ENCODE data around the gene ELMO1.

The ELMO1 gene

GRCh38 chr7:37480041-37481031 is 31.7 kb upstream of the ELMO1 start:
- DNase-seq (no peak), ATAC-seq (no peak)
- Mint-ChIP-seq H3K9me3 (no peaks in the 10 kb centered on the region), H3K27ac (no peak overlapping the region), H3K27me3 (peaks cover 20% of the 10 kb centered on the region), H3K4me3 (no peak overlapping the region), H3K4me1 (no peaks in the 10 kb centered on the region)

DNA sequence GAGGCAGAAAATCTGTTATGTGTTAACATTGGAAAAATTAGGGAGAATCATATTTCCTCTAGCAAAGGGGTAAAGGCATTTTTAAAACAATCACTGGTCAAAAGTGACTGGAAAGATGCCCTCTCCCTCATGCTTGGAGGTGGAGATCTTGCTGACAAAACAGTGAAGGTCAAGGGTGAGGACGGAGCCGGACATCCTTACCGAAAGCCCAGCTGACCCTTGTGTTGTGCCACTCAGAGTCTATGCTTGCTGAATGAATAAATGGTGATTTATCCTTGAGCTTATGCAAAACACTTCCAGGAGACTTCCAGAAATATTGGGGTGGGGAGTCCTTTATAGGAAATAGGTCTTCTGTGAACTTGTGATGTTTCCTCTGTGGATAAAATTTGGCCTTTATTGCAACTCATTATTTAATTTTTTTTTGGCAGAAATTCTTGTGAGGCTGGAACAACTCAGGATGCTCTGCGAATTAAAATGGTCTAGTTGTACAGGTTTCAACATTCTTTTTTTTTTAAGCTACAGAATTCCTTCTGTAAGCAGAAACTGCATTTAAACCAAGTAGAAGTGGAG is 28.3 kb upstream of the ELMO1 start:
- H3K9me3 Mint-ChIP-seq: no peaks in the 10 kb centered on the region

DNA sequence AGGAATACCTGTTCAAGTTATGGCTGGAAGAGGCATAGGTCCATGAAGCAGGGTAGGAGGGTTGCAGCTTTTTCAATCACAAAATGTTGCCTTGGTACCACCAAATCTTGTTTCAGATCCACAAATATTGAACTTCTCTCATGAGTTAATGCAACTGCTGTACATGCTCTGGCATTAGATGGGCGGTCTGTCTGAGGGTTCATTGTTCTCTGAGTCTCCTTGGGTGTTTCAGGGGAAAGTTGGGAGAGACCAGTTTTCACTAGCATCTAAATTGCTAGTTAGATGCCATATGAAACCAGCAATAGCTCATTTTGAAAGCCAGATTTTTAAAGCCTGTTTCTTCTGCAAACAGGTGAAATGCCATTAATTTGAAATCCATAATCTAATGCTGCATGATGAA is 27.8 kb upstream of the ELMO1 start:
- Mint-ChIP-seq H3K27ac (no peak overlapping the region), H3K4me3 (no peak overlapping the region), H3K4me1 (no peaks in the 10 kb centered on the region), H3K9me3 (no peaks in the 10 kb centered on the region), H3K27me3 (peaks cover 39% of the 10 kb centered on the region)
- DNase-seq (no peak), ATAC-seq (no peak)

More for the DNA sequence above, 28.3 kb upstream of the ELMO1 start:
- Mint-ChIP-seq H3K4me3 (no peak overlapping the region), H3K27me3 (peaks cover 39% of the 10 kb centered on the region), H3K4me1 (no peaks in the 10 kb centered on the region), H3K27ac (no peak overlapping the region)
- DNase-seq (no peak), ATAC-seq (no peak)

GRCh38 chr7:37475646-37476045 is 27.0 kb upstream of the ELMO1 start:
- ATAC-seq (no peak), DNase-seq (no peak)
- Mint-ChIP-seq H3K4me1 (no peaks in the 10 kb centered on the region), H3K27me3 (peaks cover 39% of the 10 kb centered on the region), H3K4me3 (no peak overlapping the region), H3K27ac (no peak overlapping the region), H3K9me3 (no peaks in the 10 kb centered on the region)

DNA sequence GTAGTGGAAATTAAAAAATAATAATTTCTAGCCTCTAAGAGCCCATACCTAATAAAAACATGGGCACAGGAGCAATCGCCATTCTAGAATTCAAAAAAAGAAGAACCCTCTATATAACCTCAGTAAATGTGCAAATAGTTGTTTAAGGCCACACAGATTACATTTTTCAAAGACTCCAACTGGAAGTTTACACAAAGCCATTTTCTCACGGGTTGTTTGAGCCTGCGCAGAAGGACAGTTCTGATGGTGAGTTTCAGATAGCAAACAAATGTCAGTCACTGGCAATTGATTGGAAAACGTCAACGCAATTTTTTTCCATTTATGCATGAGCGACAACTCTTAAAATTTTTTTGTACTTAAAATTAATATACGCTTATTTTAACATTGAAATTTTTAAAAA is 23.0 kb upstream of the ELMO1 start:
- no peaks in the 10 kb centered on the region for H3K9me3 Mint-ChIP-seq
- DNase-seq: no peak
- no peak overlapping the region for H3K27ac Mint-ChIP-seq
- H3K4me3 Mint-ChIP-seq: no peak overlapping the region
- H3K4me1 Mint-ChIP-seq: no peaks in the 10 kb centered on the region
- ATAC-seq: no peak
- H3K27me3 Mint-ChIP-seq: peaks cover 19% of the 10 kb centered on the region

- DNase-seq (no peak), ATAC-seq (no peak)
- H3K9me3 Mint-ChIP-seq: no peaks in the 10 kb centered on the region
- peaks cover 13% of the 10 kb centered on the region for H3K27me3 Mint-ChIP-seq
- H3K4me3 Mint-ChIP-seq: no peak overlapping the region
- no peaks in the 10 kb centered on the region for H3K4me1 Mint-ChIP-seq
- H3K27ac Mint-ChIP-seq: no peak overlapping the region
These were observed 18.3 kb upstream of the ELMO1 start for GRCh38 chr7:37467002-37467401.

GRCh38 chr7:37462138-37462537 is 13.5 kb upstream of the ELMO1 start:
- ATAC-seq (no peak), DNase-seq (no peak)
- H3K9me3 Mint-ChIP-seq: no peaks in the 10 kb centered on the region
- no peak overlapping the region for H3K27ac Mint-ChIP-seq
- no peak overlapping the region for H3K4me3 Mint-ChIP-seq
- no peaks in the 10 kb centered on the region for H3K4me1 Mint-ChIP-seq
- peaks cover 13% of the 10 kb centered on the region for H3K27me3 Mint-ChIP-seq

GRCh38 chr7:37455081-37455480 is 6.4 kb upstream of the ELMO1 start:
- H3K4me3 Mint-ChIP-seq: no peak overlapping the region
- no peaks in the 10 kb centered on the region for H3K27me3 Mint-ChIP-seq
- H3K9me3 Mint-ChIP-seq: no peaks in the 10 kb centered on the region
- ATAC-seq (no peak), DNase-seq (no peak)
- peaks cover 5% of the 10 kb centered on the region for H3K4me1 Mint-ChIP-seq
- H3K27ac Mint-ChIP-seq: no peak overlapping the region

DNA sequence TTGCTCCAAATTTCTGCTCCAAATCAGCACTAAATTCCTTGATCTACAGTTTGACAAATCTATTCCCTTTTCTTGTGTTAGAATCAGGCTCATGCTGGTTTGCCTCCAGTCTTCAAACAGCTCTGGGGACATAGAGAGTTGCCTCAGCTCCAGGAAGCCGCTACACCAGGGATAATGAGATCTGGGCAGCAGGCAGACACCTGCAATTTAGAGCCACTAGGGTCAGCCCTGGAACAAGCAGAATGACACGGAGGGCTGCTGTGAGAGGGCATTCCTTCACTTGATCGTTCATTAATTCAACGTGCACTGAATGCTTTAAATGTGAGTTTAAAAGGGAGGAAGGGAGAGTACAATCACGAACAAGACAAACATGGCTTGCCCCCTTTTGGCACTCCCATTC is 3.7 kb upstream of the ELMO1 start:
- no peak for DNase-seq
- H3K4me3 Mint-ChIP-seq: no peak overlapping the region
- no peaks in the 10 kb centered on the region for H3K27me3 Mint-ChIP-seq
- no peaks in the 10 kb centered on the region for H3K9me3 Mint-ChIP-seq
- no peak for ATAC-seq
- no peak overlapping the region for H3K27ac Mint-ChIP-seq
- H3K4me1 Mint-ChIP-seq: peaks cover 17% of the 10 kb centered on the region

- H3K4me1 Mint-ChIP-seq: peaks cover 40% of the 10 kb centered on the region
- peak overlapping the region in 1 of 2 donors; percentile 97 for H3K27ac Mint-ChIP-seq
- DNase-seq (no peak), ATAC-seq (no peak)
- peak overlapping the region; percentile 86 to 88 for H3K4me3 Mint-ChIP-seq
- H3K9me3 Mint-ChIP-seq: no peaks in the 10 kb centered on the region
- H3K27me3 Mint-ChIP-seq: no peaks in the 10 kb centered on the region
These were observed 1.4 kb upstream of the ELMO1 start for GRCh38 chr7:37450035-37450434.

DNA sequence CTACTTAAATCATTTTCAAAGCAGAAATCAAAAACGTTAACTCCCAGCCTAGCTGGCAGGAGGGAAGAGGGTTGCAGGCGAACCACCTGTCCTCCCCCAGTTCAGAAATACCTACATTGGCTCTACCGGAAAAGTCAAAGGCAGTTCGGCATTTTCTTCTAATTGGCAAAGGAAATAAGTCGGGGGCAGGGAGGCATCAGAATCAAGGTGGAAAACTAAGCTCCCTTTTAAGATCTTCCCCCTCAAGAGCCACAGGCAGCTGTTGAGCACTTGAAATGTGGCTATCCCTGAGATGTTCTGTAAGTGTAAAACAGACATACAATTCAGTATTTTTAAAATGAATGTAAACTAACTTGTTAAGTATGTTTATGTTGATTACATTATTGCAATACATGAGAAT is 957 bp upstream of the ELMO1 start:
- Mint-ChIP-seq H3K27me3 (no peaks in the 10 kb centered on the region), H3K27ac (peak overlapping the region; percentile 92 to 97), H3K4me1 (peaks cover 44% of the 10 kb centered on the region), H3K4me3 (peak overlapping the region; percentile 86 to 88), H3K9me3 (no peaks in the 10 kb centered on the region)
- DNase-seq (no peak), ATAC-seq (no peak)

- H3K27ac Mint-ChIP-seq: peak overlapping the region; percentile 95 to 97
- H3K4me3 Mint-ChIP-seq: peak overlapping the region; percentile 86 to 88
- DNase-seq: no peak
- H3K27me3 Mint-ChIP-seq: no peaks in the 10 kb centered on the region
- no peaks in the 10 kb centered on the region for H3K9me3 Mint-ChIP-seq
- peak; percentile 50 for ATAC-seq
- peaks cover 52% of the 10 kb centered on the region for H3K4me1 Mint-ChIP-seq
These were observed 541 bp downstream of the ELMO1 start for GRCh38 chr7:37448011-37448635.

DNA sequence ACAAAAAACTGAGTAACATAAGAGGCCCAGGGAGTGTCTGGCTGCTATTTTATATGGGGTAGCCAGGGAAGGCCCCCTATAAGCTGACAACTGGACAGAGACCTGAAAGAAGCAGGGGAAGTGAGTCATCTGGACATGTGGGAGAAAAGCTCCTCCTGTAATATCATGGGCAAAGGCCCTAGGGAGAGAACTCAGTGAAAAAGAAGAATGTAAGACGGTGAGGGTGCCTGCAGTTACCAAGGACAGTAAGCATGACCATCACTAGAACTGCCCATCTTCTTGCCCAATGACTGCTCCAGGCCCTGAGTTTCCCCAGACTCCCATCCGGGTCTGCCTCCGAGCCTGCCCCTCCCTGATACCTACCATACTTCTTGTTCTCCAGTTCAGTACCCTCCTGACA is 2.3 kb downstream of the ELMO1 start:
- Mint-ChIP-seq H3K9me3 (no peaks in the 10 kb centered on the region), H3K27me3 (no peaks in the 10 kb centered on the region), H3K4me3 (peak overlapping the region; percentile 86 to 88), H3K27ac (peak overlapping the region in 1 of 2 donors; percentile 29), H3K4me1 (peaks cover 65% of the 10 kb centered on the region)
- DNase-seq (no peak), ATAC-seq (no peak)

DNA sequence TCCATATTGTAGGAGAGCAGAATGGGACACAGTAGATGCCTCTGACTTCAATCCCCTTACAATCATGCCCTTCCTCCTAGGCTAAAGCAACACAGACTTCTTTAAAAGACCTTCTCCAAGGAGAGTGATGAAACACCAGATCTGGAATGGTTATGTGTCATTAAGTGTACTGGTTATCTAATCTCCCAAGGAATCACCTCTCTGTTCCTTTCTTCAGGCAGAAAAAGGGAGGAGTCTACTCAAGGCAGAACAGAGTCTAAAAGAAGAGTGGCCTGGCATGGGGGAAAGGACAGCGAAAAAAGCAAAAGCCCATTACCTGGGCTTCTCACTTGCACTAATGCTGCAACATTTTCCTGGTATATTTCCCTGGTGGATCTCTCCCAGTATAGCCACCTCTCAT is 2.9 kb downstream of the ELMO1 start:
- Mint-ChIP-seq H3K4me1 (peaks cover 71% of the 10 kb centered on the region), H3K27ac (no peak overlapping the region), H3K9me3 (no peaks in the 10 kb centered on the region), H3K27me3 (no peaks in the 10 kb centered on the region), H3K4me3 (peak overlapping the region; percentile 3 to 6)
- DNase-seq: no peak
- no peak for ATAC-seq

- peaks cover 73% of the 10 kb centered on the region for H3K4me1 Mint-ChIP-seq
- no peak for DNase-seq
- H3K4me3 Mint-ChIP-seq: no peak overlapping the region
These were observed 3.5 kb downstream of the ELMO1 start for GRCh38 chr7:37445064-37445723.

More at GRCh38 chr7:37445064-37445723, 3.5 kb downstream of the ELMO1 start:
- ATAC-seq: no peak
- H3K27ac Mint-ChIP-seq: no peak overlapping the region
- H3K27me3 Mint-ChIP-seq: no peaks in the 10 kb centered on the region
- H3K9me3 Mint-ChIP-seq: no peaks in the 10 kb centered on the region

All from stimulated activated naive CD8-positive, alpha-beta T cell treated with anti-CD3 and anti-CD28 coated beads, Interleukin-15, amount 100 ng/mL, for 72 hours (primary cell).